ENCODE data around the gene RHOBTB1. TPM values are rescaled to one million over a fixed set of nuclear protein-coding genes. Genes with fewer than 3 reads are reported as not detected.
"Not testable (repeated sequence)": the region's sequence is repeated elsewhere in the genome, so short reads cannot be mapped to it uniquely, and the experiment has no call there.

Gene RHOBTB1
- total RNA-seq, 2 donors from 2014 or later: 0.08 TPM; not detected in 1

DNA sequence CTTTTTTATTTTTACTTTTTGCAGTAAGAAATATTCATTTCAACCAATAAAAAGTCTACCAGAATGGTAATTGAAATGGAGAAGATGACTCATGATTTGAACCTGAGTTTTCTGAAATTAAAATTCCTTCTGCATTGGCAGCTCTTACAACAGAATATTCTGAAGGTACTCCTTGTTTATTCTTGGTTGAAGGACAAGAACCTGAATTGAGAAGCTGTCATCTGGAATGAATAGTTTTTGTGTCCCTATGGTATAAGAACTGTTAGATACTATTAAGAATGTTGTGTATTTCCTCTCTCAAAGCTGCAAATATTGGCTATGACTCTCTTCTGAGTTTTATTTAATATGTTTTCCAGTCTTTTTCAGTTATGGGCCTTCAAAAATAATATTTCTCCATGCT, 109.6 kb downstream of the RHOBTB1 start:
- H3K36me3 Mint-ChIP-seq: no peaks in the 10 kb centered on the region

DNA sequence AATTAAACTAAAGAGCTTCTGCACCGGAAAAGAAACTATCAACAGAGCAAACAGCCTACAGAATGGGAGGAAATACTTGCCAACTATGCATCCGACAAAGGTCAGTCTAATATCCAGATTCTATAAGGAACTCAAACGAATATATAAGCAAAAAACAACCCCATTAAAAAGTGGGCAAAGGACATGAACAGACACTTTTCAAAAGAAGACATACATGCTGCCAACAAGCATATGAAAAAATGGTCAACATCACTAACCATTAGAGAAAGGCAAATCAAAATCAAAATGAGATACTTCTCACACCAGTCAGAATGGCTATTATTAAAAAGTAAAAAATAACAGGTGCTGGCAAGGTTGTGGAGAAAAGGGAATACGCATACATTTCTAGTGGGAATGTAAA, 111.8 kb downstream of the RHOBTB1 start:
- H3K9me3 Mint-ChIP-seq; ATAC-seq; DNase-seq (ENCODE audit: low spot score in 2 of 2); H3K36me3 Mint-ChIP-seq; H3K27ac Mint-ChIP-seq: not testable (repeated sequence)

More for the DNA sequence above, 109.6 kb downstream of the RHOBTB1 start:
- Mint-ChIP-seq H3K9me3 (no peaks in the 10 kb centered on the region), H3K27ac (no peak overlapping the region)
- ATAC-seq (no peak), DNase-seq (ENCODE audit: low spot score in 2 of 2) (no peak)

DNA sequence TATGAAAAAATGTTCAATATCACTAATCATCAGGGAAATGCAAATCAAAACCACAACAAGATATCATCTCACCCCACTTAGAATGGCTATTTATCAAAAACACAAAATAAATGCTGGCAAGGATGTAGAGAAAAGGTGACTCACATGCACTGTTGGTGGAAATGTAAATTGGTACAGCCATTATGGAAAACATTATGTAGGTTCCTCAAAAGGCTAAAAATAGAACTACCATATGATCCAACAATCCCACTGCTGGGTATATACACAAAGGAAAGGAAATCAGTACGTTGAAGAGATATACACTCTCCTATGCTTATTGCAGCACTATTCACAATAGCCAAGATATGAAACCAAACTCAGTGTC, 115.5 kb downstream of the RHOBTB1 start:
- ATAC-seq (no peak), DNase-seq (ENCODE audit: low spot score in 2 of 2) (no peak)
- no peaks in the 10 kb centered on the region for H3K9me3 Mint-ChIP-seq
- no peaks in the 10 kb centered on the region for H3K36me3 Mint-ChIP-seq
- no peak overlapping the region for H3K27ac Mint-ChIP-seq

GRCh38 chr10:60827791-60828488, 116.0 kb downstream of the RHOBTB1 start:
- ATAC-seq (no peak), DNase-seq (ENCODE audit: low spot score in 2 of 2) (no peak)
- Mint-ChIP-seq H3K27ac (no peak overlapping the region), H3K9me3 (no peaks in the 10 kb centered on the region), H3K36me3 (no peaks in the 10 kb centered on the region)

DNA sequence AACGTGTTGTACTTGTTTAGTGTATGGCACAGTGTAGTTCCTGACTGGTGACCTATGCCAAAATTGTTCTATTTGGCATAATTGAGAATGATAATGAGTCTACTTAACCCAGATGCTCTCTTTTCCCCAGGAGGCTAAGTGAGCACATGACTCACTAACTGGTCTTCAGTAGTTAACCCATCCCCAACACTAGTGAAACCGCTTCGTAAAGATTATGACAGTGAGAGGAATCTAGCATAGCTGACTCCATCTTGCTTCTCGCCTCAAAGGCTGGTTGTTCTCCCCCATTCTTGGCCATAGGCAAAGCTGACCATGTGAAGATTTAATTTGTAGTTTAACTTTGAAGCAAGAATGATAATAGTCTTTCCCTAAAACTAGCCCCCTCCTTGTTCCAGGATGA, 118.5 kb downstream of the RHOBTB1 start:
- ATAC-seq (no peak), DNase-seq (ENCODE audit: low spot score in 2 of 2) (no peak)
- Mint-ChIP-seq H3K9me3 (no peaks in the 10 kb centered on the region), H3K36me3 (no peaks in the 10 kb centered on the region), H3K27ac (no peak overlapping the region)

GRCh38 chr10:60823324-60823723, 120.7 kb downstream of the RHOBTB1 start:
- no peaks in the 10 kb centered on the region for H3K36me3 Mint-ChIP-seq
- no peak overlapping the region for H3K27ac Mint-ChIP-seq

GRCh38 chr10:60822809-60823208, 121.2 kb downstream of the RHOBTB1 start:
- ATAC-seq (no peak), DNase-seq (ENCODE audit: low spot score in 2 of 2) (no peak)
- Mint-ChIP-seq H3K27ac (no peak overlapping the region), H3K36me3 (no peaks in the 10 kb centered on the region), H3K9me3 (no peaks in the 10 kb centered on the region)

More at GRCh38 chr10:60823324-60823723, 120.7 kb downstream of the RHOBTB1 start:
- ATAC-seq (no peak), DNase-seq (ENCODE audit: low spot score in 2 of 2) (no peak)
- H3K9me3 Mint-ChIP-seq: no peaks in the 10 kb centered on the region

GRCh38 chr10:60821656-60822055, 122.3 kb downstream of the RHOBTB1 start:
- DNase-seq (ENCODE audit: low spot score in 2 of 2) (no peak), ATAC-seq (no peak)
- Mint-ChIP-seq H3K9me3 (no peaks in the 10 kb centered on the region), H3K36me3 (no peaks in the 10 kb centered on the region), H3K27ac (no peak overlapping the region)

DNA sequence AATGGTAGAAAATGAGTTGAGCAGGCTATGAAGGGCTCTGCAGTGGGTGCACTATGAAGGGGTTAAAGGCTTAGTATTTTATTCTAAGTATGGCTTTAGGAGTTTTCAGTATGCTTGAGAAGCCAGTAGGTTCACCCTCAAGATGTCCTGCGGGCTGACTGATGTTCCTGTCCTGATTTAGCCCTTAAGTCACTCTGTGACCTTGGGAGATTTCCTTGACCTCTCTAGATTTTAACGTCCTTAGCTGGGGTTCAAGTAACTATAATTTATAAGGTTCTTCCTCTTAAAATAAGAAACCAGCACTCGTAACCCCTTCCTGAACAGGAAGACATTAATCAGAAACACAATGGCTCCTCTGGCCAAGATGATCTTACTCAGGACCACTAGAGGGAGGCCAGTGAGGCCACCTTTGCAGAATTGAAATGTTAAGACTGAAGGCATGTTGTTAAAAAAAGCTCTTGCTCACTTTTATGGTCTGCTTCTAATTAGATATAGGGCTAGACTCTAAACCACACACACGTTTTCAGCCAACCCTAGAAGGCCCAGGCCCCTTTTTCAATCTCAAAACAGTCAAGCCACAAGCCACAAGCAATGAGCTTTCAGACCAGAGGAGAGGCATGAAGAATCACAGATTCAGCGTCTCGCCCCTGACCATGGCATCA, 123.8 kb downstream of the RHOBTB1 start:
- DNase-seq (ENCODE audit: low spot score in 2 of 2): no peak
- Mint-ChIP-seq H3K27ac (no peak overlapping the region), H3K36me3 (no peaks in the 10 kb centered on the region), H3K9me3 (no peaks in the 10 kb centered on the region)
- ATAC-seq: no peak

Other genes starting within 250 kb of the RHOBTB1 start
- gene CDK1, start 165.7 kb downstream of the RHOBTB1 start, total RNA-seq: 100 to 1,000 TPM; 121 to 233 TPM

Measured in activated naive CD4-positive, alpha-beta T cell treated with anti-CD3 and anti-CD28 coated beads, Interleukin-2, amount 50 U/mL, for 72 hours (primary cell).